Type B pancreatic cell (in vitro differentiated cells): ENCODE results near the gene PRKCZ. TPM values are rescaled to one million over a fixed set of nuclear protein-coding genes. Genes with fewer than 3 reads are reported as not detected.

Source experiments
- DNase-seq: peaks from one replicate; pipeline ENCODE4 v3.0.0; 2021; ENCODE audit warnings: mixed read lengths; ENCODE audit not compliant: unreplicated experiment; ENCODE audit errors: extremely low spot score
- H3K27ac Mint-ChIP-seq: 2 replicates; pipeline ENCODE4 v1.8.0; 2021; ENCODE audit warnings: mild to moderate bottlenecking, mixed read lengths
- H3K27me3 Mint-ChIP-seq: 2 replicates; pipeline ENCODE4 v1.8.0; 2021; ENCODE audit warnings: mixed read lengths
- H3K36me3 Mint-ChIP-seq: 2 replicates; pipeline ENCODE4 v1.8.0; 2021; ENCODE audit warnings: mixed read lengths
- H3K4me1 Mint-ChIP-seq: one replicate; pipeline ENCODE4 v1.8.0; 2021; ENCODE audit warnings: mixed read lengths; ENCODE audit not compliant: unreplicated experiment
- H3K4me3 Mint-ChIP-seq: 2 replicates; pipeline ENCODE4 v1.8.0; 2021; ENCODE audit warnings: mild to moderate bottlenecking, mixed read lengths
- H3K9me3 Mint-ChIP-seq: 2 replicates; pipeline ENCODE4 v1.8.0; 2021; ENCODE audit warnings: mixed read lengths
- CTCF ChIP-seq: fragments of 200-600 bp; sonication (generic); conservative IDR thresholded peaks from 2 replicates; pipeline ENCODE4 v1.5.0; 2021; ENCODE audit warnings: antibody characterized with exemption, mild to moderate bottlenecking
- total RNA-seq: library from RNA; stranded (reverse); gene quantifications from 2 replicates; pipeline ENCODE4 v1.2.1, GENCODE V29; 2021; ENCODE audit warnings: low replicate concordance

Gene PRKCZ
- total RNA-seq, 1 donor from 2014 or later: 33.2 TPM

GRCh38 chr1:2032737-2033136 is 17.5 kb upstream of the PRKCZ start:
- H3K4me3 Mint-ChIP-seq: no peak overlapping the region
- H3K27ac Mint-ChIP-seq: no peak overlapping the region
- H3K4me1 Mint-ChIP-seq: no peaks in the 10 kb centered on the region

GRCh38 chr1:2033165-2033564 is 17.0 kb upstream of the PRKCZ start:
- Mint-ChIP-seq H3K27me3 (peaks cover 6% of the 10 kb centered on the region), H3K27ac (no peak overlapping the region), H3K9me3 (no peaks in the 10 kb centered on the region), H3K4me3 (no peak overlapping the region), H3K4me1 (no peaks in the 10 kb centered on the region), H3K36me3 (no peaks in the 10 kb centered on the region)
- TF ChIP-seq CTCF: no peak
- no peak for DNase-seq

More at GRCh38 chr1:2032737-2033136, 17.5 kb upstream of the PRKCZ start:
- TF ChIP-seq CTCF: no peak
- peaks cover 5% of the 10 kb centered on the region for H3K27me3 Mint-ChIP-seq
- no peak for DNase-seq
- H3K9me3 Mint-ChIP-seq: no peaks in the 10 kb centered on the region
- H3K36me3 Mint-ChIP-seq: no peaks in the 10 kb centered on the region

GRCh38 chr1:2036287-2036686 is 13.9 kb upstream of the PRKCZ start:
- no peak for TF ChIP-seq CTCF
- Mint-ChIP-seq H3K27ac (no peak overlapping the region), H3K9me3 (no peaks in the 10 kb centered on the region), H3K4me1 (no peaks in the 10 kb centered on the region), H3K36me3 (no peaks in the 10 kb centered on the region), H3K4me3 (no peak overlapping the region), H3K27me3 (peaks cover 13% of the 10 kb centered on the region)
- DNase-seq: no peak

- Mint-ChIP-seq H3K36me3 (no peaks in the 10 kb centered on the region), H3K4me1 (no peaks in the 10 kb centered on the region), H3K27ac (no peak overlapping the region), H3K27me3 (peaks cover 13% of the 10 kb centered on the region), H3K4me3 (no peak overlapping the region), H3K9me3 (no peaks in the 10 kb centered on the region)
- DNase-seq: no peak
- no peak for TF ChIP-seq CTCF
These were observed 12.8 kb upstream of the PRKCZ start for GRCh38 chr1:2037314-2037979.

- no peak for TF ChIP-seq CTCF
- Mint-ChIP-seq H3K27ac (no peak overlapping the region), H3K36me3 (no peaks in the 10 kb centered on the region), H3K9me3 (no peaks in the 10 kb centered on the region), H3K4me1 (no peaks in the 10 kb centered on the region), H3K27me3 (peaks cover 13% of the 10 kb centered on the region), H3K4me3 (no peak overlapping the region)
- DNase-seq: no peak
These were observed 12.0 kb upstream of the PRKCZ start for GRCh38 chr1:2038229-2038628.
